Medulla oblongata (tissue), 1 donor: Measurements from ENCODE around the gene SPATA6.
A peak's percentile ranks its signal among the peaks of the same experiment; 100 is the strongest.
"Not testable (repeated sequence)": the region's sequence is repeated elsewhere in the genome, so short reads cannot be mapped to it uniquely, and the experiment has no call there.

Experiments used
- DNase-seq: peaks from one replicate; pipeline ENCODE4 v3.0.0-alpha.2; 2015; ENCODE audit errors: extremely low spot score

Gene SPATA6

GRCh38 chr1:48356901-48357300 lies 115.1 kb downstream of the SPATA6 start:
- DNase-seq: peak; percentile 21

GRCh38 chr1:48344373-48344772 lies 127.6 kb downstream of the SPATA6 start:
- DNase-seq: no peak

DNA sequence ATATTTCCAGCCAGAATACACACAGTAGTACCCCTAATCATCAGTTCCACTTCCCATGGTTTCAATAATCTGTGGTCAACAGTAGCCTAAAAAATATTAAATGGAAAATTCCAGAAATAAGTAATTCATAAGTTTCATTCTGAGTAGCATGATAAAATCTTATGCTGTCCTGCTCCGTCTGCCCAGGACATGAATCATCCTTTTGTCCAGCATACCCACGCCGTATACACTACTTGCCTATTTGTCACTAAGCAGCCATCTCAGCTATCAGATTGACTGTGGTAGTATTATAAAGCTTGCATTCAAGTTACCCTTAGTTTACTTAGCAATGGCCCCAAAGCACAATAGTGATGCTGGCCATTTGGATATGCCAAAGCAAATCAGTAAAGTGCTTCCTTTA lies 130.8 kb downstream of the SPATA6 start:
- no peak for DNase-seq

DNA sequence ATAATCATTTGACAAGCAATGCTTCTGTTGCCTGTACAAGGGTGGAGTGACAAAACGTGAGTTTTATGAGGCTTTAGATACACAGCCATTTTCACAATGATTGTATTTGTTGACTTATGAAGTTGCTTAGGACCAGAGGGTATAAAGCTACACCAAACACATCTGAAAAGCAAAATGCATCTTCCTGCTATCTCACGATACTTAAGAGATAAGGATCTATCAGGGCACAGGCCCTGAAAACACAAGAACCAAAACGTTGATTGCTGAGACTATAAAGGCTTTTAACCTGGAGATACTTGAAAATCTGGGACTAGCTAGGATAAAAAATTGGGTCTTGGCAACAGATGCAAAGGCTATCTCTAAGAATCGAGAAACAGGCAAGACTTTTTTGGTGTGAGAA lies 133.7 kb downstream of the SPATA6 start:
- DNase-seq: no peak

- DNase-seq: no peak
Measured at GRCh38 chr1:48333316-48333715, 138.7 kb downstream of the SPATA6 start.

DNA sequence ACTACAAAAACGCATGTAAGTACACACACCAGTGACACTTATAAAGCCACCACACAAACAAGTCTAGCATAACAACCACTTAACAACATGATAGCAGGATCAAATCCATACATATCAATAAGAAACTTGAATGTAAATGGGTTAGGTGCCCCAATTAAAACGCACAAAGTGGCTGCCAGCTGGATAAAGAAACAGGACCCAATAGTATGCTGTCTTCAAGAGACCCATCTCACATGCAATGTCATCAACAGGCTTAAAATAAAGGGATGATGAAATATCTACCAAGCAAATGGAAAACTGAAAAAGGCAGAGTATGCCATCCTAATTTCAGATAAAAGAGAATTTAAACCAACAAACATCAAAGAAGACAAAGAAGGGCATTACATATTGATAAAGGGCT lies 139.9 kb downstream of the SPATA6 start:
- no peak for DNase-seq

DNA sequence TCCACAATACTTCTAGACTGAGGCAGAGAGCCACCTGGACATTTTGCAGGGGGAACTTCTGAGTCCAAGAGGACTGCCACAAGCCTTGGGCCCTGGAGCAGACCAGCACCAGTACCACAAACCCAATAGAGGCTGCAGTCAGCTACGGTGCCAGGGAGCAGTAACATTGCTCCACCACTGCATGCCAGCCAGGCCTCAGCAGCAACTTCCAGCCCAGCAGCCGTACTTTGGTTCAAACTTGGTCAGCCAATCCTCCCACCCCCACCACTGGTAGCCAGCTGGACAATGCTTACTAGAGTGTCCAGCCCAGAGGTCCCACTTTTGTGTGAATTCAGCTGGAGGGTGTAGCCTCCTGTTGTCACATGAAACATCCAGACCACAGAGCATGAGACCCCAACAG lies 142.1 kb downstream of the SPATA6 start:
- DNase-seq: no peak

DNA sequence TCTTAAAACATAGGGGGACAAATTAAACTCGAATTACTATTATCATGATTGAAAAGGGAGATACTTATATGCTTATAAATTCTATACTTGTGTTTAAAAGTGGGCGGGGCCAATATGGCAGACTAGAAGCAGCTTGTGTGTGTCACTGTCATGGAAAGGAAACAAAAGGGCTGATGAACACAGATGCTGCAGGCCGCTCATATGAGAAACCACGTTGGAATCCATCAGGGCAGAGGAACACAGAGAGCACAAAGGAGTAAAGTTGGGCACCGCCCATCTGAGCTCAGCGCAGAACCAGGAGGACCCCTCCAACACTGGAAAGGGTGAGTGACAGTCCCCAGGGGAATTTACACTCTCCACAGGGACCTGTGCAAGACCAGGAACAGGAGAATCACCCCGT lies 142.5 kb downstream of the SPATA6 start:
- no peak for DNase-seq

- DNase-seq: not testable (repeated sequence)
Measured at GRCh38 chr1:48311829-48312228, 160.2 kb downstream of the SPATA6 start.

DNA sequence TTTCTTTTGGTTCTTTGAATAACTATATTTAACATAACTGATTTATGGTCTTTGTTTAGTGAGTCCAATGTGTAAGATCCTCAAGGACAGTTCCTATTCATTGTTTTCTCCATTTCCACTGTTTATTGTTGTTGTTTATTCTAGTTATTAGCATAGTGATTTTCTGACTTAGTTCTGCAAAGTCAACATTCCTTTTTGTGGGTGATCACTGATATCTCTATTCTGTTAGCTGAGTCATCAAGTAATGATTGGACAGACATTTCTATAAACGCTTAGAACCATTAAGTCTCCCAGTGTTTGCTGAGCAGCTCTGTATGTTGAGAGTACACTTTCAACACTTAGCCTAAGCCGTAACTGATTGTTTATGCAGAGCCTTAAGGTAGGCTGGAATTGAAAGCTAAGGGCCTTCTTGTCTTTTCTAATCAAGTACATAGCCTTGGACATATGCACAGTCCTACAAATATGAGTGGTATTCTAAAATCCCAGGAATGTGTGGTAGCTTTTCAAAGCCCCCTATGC lies 162.4 kb downstream of the SPATA6 start:
- DNase-seq: no peak

DNA sequence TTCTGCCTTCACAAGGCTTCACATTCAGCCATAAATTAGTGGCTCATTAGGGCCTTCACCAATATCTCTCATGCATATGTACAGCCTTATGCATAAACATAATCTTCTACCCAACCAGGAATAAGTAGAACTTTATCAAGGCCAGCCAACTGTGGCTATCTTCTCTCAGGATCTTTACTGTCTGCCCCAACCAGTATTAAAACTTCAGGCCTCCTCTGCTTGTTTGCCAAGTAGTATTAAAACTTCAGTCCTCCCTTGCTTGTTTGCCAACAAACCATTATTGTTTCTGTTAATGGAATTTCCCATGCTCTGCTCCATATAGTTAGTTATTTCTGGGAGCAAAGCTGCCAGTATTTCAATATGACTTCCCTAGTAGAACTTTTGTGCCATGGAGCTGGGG lies 169.4 kb downstream of the SPATA6 start:
- no peak for DNase-seq

GRCh38 chr1:48294656-48295055 lies 177.3 kb downstream of the SPATA6 start:
- DNase-seq: no peak

DNA sequence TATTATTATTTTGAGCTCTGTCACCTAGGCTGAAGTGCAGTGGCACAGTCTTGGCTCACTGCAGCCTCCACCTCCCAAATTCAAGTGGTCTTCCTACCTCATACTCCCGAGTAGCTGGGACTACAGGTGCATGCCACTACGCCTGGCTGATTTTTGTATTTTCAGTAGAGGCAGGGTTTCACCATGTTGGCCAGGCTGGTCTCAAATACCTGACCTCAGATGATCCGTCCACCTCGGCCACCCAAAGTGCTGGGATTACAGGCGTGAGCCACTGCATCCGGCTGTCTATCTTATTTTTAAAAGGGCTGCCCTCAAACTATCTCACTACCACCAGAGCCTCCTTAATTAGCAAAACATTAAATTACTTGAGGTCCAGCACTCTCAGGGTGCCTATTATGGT lies 177.9 kb downstream of the SPATA6 start:
- not testable (repeated sequence) for DNase-seq

DNA sequence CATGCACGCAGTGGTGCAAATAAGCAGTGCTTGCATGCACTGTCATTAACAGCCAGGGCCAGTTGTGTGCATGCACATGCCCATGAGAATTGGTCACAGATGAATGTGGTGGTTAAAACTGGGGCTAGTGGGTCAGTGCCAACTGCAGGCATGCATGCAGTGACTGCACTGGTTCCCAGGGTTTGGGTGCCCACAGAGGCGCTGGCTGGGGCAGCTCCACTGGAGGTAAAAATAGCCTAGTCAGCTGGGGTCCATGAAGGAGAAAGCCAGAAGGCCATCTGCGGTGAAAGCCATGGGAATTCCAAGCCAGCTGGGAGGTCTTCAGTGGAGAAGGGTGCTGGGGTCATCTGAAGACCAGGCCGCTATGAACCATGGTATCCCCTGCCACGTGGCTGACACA lies 179.3 kb downstream of the SPATA6 start:
- no peak for DNase-seq

GRCh38 chr1:48291421-48291820 lies 180.6 kb downstream of the SPATA6 start:
- no peak for DNase-seq

- no peak for DNase-seq
Measured at GRCh38 chr1:48285525-48285924, 186.5 kb downstream of the SPATA6 start.

DNA sequence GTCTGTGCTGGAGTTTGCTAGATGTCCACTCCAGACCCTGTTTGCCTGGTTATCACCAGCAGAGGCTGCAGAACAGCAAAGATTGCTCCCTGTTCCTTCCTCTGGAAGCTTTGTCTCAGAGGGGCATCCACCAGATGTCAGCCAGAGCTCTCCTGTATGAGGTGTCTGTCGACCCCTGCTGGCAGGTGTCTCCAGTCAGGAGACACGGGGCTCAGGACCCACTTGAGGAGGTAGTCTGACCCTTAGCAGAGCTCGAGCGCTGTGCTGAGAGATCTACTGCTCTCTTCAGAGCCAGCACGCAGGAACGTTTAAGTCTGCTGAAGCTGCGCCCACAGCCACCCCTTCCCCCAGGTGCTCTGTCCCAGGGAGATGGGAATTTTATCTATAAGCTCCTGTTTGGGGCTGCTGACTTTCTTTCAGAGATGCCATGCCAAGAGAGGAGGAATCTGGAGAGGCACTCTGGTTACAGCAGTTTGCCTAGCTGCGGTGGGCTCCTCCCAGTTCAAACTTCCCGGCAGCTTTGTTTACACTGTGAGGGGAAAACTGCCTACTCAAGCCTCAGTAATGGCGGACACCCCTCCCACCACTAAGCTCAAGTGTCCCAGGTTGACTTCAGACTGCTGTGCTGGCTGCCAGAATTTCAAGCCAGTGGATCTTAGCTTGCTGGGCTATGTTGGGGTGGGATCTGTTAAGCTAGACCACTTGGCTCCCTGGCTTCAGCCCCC lies 187.1 kb downstream of the SPATA6 start:
- not testable (repeated sequence) for DNase-seq

- not testable (repeated sequence) for DNase-seq
Measured at GRCh38 chr1:48282329-48282728, 189.7 kb downstream of the SPATA6 start.

DNA sequence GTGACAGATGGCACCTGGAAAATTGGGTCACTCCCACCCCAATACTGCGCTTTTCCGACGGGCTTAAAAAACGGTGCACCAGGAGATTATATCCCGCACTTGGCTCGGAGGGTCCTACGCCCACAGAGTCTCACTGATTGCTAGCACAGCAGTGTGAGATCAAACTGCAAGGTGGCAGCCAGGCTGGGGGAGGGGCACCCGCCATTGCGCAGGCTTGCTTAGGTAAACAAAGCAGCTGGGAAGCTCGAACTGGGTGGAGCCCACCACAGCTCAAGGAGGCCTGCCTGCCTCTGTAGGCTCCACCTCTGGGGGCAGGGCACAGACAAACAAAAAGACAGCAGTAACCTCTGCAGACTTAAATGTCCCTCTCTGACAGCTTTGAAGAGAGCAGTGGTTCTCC lies 194.6 kb downstream of the SPATA6 start:
- DNase-seq: not testable (repeated sequence)

DNA sequence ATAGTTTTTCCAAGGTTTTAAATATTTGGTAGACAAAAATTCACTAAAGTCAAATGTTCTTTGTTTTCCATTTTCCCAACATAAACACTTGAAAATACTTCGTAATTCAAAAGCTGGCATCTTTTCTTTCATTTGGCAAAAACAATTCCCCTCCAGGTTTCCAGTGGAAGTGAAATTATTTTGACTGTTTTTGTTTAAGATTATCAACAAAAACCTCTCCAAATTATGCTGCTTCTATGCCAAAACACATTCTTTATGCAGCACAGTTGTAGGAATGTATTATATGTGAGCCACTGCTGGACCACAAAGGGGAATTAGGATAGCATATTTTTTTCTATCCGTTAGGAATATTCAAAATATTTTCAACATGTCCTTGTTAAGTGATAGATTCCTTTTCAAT lies 205.4 kb downstream of the SPATA6 start:
- no peak for DNase-seq

GRCh38 chr1:48263041-48263440 lies 209.0 kb downstream of the SPATA6 start:
- no peak for DNase-seq

GRCh38 chr1:48261881-48262400 lies 210.1 kb downstream of the SPATA6 start:
- DNase-seq: no peak

- DNase-seq: no peak
Measured at GRCh38 chr1:48258106-48258505, 213.9 kb downstream of the SPATA6 start.

- no peak for DNase-seq
Measured at GRCh38 chr1:48254254-48254653, 217.8 kb downstream of the SPATA6 start.
